Measurements from ENCODE around the gene IFITM1.
A peak's percentile ranks its signal among the peaks of the same experiment; 100 is the strongest.

IFITM1 gene

GRCh38 chr11:313787-314553, at the start of gene IFITM1:
TSS of gene IFITM1 (plus strand) at chr11:314040. CDS start at chr11:314171, 131 bp downstream.
- no peak for DNase-seq (ENCODE audit: low read depth)

GRCh38 chr11:266676-267439, 47.0 kb upstream of the IFITM1 start:
- no peak for DNase-seq (ENCODE audit: low read depth)

GRCh38 chr11:267491-267994, 46.3 kb upstream of the IFITM1 start:
- DNase-seq (ENCODE audit: low read depth), result no peak

- peak; percentile 8 for DNase-seq (ENCODE audit: low read depth)
Observed at GRCh38 chr11:268716-269145, 45.1 kb upstream of the IFITM1 start.

- no peak for DNase-seq (ENCODE audit: low read depth)
Observed at GRCh38 chr11:269146-269890, 44.5 kb upstream of the IFITM1 start.

GRCh38 chr11:270451-271318, 43.2 kb upstream of the IFITM1 start:
- no peak for DNase-seq (ENCODE audit: low read depth)

GRCh38 chr11:271319-271715, 42.5 kb upstream of the IFITM1 start:
- DNase-seq (ENCODE audit: low read depth), result no peak

- no peak for DNase-seq (ENCODE audit: low read depth)
Observed at GRCh38 chr11:272195-272930, 41.5 kb upstream of the IFITM1 start.

- DNase-seq (ENCODE audit: low read depth), result no peak
Observed at GRCh38 chr11:272931-273198, 41.0 kb upstream of the IFITM1 start.

- no peak for DNase-seq (ENCODE audit: low read depth)
Observed at GRCh38 chr11:276219-276618, 37.6 kb upstream of the IFITM1 start.

- no peak for DNase-seq (ENCODE audit: low read depth)
Observed at GRCh38 chr11:278001-278951, 35.6 kb upstream of the IFITM1 start, which contains the start of gene NLRP6. TSS of gene NLRP6 (plus strand) at chr11:278407. CDS start at chr11:278570, 163 bp downstream.

GRCh38 chr11:279040-279965, 34.5 kb upstream of the IFITM1 start:
- no peak for DNase-seq (ENCODE audit: low read depth)

GRCh38 chr11:279966-280705, 33.7 kb upstream of the IFITM1 start:
- no peak for DNase-seq (ENCODE audit: low read depth)

GRCh38 chr11:280706-281485, 32.9 kb upstream of the IFITM1 start:
- DNase-seq (ENCODE audit: low read depth), result no peak

GRCh38 chr11:281486-282161, 32.2 kb upstream of the IFITM1 start:
- no peak for DNase-seq (ENCODE audit: low read depth)

GRCh38 chr11:282171-282570, 31.7 kb upstream of the IFITM1 start:
- no peak for DNase-seq (ENCODE audit: low read depth)
